Mesenteric fat pad (tissue), 1 donor: ENCODE results near the gene ZNF462. TPM values are rescaled to one million over a fixed set of nuclear protein-coding genes. Genes with fewer than 3 reads are reported as not detected.

Experiments
- DNase-seq: peaks from one replicate; pipeline ENCODE4 v3.0.0-alpha.2; 2020; ENCODE audit warnings: low spot score
- total RNA-seq: library from RNA; stranded (reverse); fragmentation: NEBNext Ultra II Directional; extraction: Animal tissue kit (Norgen Biotek cat#: 25700); gene quantifications from one replicate; pipeline ENCODE4 v1.2.1, GENCODE V29; 2021
- donor health status: DM: yes; HTN: yes; CAD: no.

Gene ZNF462
- total RNA-seq, 1 donor from 2014 or later: 45.2 TPM

- no peak for DNase-seq
Measured at GRCh38 chr9:106994463-106994862, 131.5 kb downstream of the ZNF462 start.

DNA sequence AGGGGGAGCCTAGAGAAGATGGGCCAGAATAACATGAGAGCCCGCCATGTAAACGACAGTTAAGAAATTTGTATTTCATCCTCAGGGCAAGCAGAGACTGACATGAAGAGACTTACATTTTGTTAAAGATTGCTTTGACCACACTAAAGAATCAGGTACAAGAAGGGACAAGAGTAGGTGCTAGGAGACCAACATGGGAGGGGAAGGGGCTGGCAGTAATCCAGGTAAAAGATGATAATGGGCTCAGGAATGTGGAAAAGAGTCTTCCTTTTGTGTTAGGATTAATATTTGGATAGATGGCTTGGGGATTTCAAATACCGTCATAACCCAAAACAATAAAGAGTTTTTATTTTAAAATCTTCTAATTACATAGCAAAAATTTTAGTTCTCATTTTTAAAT, 137.3 kb downstream of the ZNF462 start:
- DNase-seq: no peak

GRCh38 chr9:107005201-107005600, 142.2 kb downstream of the ZNF462 start:
- DNase-seq: no peak

GRCh38 chr9:107007402-107007801, 144.4 kb downstream of the ZNF462 start:
- DNase-seq: no peak

DNA sequence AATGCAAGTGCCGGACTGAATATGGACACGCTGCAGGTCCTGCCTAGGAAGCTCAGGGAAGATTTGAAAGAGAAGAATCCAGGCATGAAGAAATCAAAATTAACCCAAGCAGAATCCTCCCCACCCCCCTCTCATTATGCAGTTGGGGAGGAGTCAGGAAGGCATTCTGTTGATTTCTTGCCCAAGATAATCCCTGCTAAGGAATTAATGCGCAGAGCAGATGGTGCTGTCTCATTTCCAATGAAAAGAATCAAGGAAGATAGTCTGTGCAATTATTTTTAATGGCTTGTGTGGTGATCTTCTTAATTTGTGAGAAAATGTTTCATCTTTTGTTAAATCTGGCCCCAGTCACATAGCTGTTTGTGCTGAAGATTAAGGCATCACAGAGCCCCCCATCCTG, 145.0 kb downstream of the ZNF462 start:
- DNase-seq: no peak

DNA sequence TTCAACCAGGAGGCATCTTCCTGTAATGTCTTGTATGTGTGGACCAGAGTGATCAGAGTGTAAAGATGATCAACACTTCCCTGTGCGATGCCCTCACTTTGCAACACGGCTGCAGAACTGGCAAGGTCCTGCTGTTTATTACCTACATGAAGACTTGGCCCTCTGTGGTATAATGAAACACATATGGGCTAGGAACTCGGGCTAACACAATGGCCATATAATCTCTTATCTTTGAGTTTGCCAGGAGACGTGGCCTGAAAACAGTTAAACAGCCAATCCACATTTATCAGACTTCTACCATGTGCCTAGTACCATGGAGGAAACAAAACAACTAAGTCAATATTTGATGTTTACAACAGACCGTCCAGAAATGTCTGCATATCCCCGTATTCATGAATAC, 145.5 kb downstream of the ZNF462 start:
- DNase-seq: no peak

DNA sequence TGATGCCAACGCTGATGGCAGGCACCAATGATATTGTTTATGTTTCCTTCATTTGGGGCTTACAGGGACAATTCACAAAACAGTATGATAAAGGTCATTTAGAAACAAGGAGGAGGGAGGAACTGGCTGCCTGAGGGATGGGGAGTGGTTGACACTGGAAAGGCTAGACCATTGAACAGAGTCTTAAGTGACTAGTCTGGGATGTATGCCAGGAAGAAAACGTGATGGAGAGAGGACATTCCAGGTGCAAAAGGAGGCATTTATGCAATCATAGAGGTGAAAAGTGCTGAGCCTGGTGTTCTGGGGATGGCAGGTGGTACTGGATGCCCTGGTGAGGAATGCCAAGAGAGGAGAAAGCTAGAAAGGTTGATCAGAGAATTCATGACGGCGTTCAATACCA, 153.4 kb downstream of the ZNF462 start:
- no peak for DNase-seq

DNA sequence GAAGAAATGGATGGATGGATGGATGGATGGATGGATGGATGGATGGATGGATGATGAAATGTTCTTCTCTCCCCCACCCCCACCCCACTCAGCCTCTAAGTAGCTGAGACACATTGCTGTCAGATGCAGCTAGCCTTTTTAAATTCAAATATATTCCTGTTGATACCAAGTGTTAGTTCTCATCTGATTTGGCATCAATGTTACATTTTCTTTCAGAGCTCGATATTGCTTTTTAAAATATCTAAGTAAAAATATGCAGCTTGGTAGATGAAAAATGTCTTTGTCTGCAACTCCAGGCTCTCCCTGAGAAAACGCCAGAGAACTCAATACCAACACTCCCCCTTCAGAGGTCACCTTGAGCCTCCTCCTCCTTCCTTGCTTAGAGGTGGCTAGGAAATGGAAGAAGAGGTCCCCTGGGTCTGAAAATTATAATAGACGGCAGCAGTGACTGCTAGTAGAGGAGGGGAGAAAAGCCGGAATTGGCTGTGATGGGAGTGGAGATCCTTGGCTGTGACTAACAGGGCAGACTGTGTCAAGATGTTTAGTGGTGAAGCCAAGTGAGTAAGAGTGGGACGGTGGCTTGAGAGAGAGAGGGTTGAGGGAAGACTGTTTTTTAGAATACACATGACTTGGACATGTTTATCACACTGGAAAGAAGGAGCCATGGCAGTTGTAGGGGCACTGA, 156.0 kb downstream of the ZNF462 start:
- no peak for DNase-seq

DNA sequence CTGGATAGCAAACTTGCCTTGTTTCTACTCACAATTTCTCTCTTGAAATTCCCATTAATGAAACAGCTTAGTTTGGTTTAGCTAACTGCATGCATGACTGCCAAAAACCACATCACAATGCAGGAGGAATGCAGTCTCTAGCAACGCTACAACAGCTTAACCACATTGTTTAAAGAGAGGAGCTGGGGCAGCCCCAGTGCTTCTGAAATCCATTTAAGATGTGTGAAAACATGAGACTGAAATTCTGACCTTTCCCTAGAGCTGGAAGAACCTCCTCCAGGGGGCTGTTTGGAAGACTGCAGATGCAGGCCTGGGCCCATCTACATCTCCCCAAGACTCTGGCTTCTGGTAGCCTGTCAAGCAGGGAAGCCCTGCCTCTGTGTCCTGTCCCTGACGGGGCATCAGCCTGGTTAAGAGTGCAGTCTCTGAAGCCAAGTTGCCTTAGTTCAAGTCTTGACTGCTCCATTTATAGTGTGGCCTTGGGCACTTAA, 157.1 kb downstream of the ZNF462 start:
- no peak for DNase-seq

- no peak for DNase-seq
Measured at GRCh38 chr9:107024193-107024592, 161.2 kb downstream of the ZNF462 start.

DNA sequence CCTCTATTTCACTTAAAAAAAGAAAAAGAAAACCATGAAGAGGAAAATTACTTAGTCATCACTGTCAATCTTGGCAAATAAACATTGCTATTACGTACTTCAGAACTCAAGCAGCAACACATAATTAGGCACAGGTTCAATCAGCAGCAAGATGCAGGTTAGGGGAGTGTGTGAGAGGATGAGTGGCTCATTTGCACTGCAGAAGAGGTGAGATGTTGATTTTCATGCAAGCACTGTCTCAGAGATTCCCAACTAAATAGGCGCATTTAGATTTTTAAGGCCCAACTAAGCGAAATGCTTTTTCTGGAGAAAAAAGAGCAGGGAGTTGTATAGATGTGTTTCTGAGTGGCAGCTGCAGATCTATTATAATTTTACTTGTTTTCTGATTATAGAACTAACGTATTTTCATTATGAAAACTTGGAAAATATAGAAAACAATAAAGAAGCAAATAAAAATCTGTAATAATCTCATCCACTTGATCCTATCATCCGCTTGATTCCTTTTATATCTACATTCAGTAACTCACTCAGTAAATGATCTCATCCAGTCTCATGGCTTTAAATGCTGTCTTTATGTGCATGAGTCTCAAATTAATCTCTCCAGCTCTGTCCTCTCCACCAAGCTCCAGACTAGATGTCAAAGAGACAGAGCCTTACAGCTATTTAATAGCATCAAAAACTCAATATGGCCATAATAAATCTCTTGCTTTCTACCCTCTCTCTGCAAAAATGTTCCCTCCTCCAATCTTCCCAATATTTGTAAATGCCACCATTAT, 162.5 kb downstream of the ZNF462 start:
- no peak for DNase-seq

GRCh38 chr9:107029146-107029545, 166.2 kb downstream of the ZNF462 start:
- no peak for DNase-seq

DNA sequence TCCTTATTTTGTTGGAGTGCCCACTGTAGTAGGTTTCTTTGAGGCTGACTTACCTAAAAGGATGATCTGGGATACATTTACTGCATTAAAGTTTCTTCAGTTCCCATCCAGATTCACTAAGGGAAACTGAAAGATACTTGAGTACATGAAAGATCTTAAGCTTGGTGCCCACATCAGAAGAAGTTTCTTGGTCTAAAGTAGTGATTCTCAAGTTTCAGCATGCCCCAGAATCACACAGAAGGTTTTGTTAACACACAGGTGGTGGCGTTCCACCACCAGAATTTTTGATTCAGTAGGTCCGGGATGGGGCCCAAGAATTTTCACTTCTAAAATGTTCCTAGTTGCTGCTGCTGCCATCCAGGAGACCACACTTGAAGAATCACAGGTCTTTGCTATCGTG, 171.0 kb downstream of the ZNF462 start:
- no peak for DNase-seq

GRCh38 chr9:107034831-107035230, 171.9 kb downstream of the ZNF462 start:
- no peak for DNase-seq

GRCh38 chr9:107036367-107036766, 173.4 kb downstream of the ZNF462 start:
- DNase-seq: no peak

GRCh38 chr9:107039542-107039941, 176.6 kb downstream of the ZNF462 start:
- no peak for DNase-seq

GRCh38 chr9:107042606-107043005, 179.6 kb downstream of the ZNF462 start:
- no peak for DNase-seq

GRCh38 chr9:107043886-107044285, 180.9 kb downstream of the ZNF462 start:
- DNase-seq: no peak

- DNase-seq: no peak
Measured at GRCh38 chr9:107044872-107045271, 181.9 kb downstream of the ZNF462 start.

DNA sequence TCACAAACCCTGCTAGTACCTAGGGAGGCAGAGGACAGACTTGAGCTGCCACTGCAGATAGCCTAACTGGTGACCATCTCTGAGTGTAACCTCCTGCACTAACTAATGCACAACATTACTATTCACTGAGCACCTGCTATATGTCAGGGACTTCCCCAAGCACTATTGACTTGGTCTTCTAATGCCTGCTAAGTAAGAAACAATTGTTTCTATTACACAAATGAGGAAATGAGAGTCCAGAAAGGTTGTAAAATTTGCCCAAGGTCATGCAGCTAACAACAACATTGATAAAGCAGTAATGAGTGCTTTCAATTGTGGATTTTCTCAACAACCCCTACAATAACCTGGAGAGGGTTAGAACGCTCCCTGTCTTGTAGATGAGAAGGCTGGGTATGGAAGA, 183.7 kb downstream of the ZNF462 start:
- DNase-seq: no peak

DNA sequence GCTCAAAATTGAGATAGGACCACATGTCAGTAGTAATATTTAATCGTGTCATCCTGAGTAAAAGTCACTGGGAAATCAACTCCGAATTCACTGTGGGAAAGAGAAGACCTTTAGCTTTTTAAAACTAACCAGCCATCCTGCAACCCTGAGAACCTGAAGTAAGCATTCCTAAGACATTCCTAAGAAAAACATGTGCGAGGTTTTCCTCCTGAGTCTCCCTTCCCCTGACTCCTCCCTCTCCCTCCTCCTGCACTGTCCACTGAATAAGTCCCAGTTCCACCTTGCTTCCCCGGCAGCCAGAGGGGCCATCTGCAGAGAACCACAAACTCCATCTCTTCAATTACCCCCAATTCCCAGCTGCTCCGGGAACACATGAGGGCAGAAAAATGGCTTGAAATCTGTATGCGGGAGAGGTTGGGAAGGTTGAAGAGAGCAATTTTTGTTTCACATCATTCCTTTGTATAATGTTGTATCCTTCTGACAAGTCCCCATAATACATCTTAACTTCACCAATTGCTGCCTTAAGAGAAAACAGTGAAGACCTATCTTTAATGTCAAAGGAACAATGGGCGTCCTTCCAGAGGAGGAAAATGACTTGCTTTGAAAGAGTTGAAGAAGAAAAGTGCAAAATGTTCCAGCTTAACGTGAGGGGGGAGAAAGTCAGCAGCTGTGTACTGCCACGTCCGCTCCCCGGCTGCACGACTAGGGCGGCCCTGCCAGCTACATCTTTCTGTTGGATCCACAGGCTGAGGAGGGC, 186.3 kb downstream of the ZNF462 start:
- DNase-seq: no peak

- DNase-seq: no peak
Measured at GRCh38 chr9:107049803-107050184, 186.8 kb downstream of the ZNF462 start.
